Thyroid gland (tissue), 4 donors: Measurements from ENCODE around the gene ZNF346.

Experiments used
- CTCF ChIP-seq, 6 experiments: fragments of 200-600 bp in 3 of 6; fragments of 450-650 bp in 3 of 6; sonication (generic) in 3 of 6; IDR thresholded peaks; one replicate each; pipeline ENCODE4 v1.5.1; 2016 to 2019; ENCODE audit warnings: antibody characterized with exemption in 6 of 6, mild to moderate bottlenecking in 2 of 6, inconsistent platforms in 1 of 6, moderate library complexity in 1 of 6
- POLR2A ChIP-seq, 2 donors: fragments of 450-650 bp; IDR thresholded peaks; one replicate each; pipeline ENCODE4 v1.6.1; 2017; ENCODE audit warnings: antibody characterized with exemption in 2 of 2, mild to moderate bottlenecking in 2 of 2, moderate library complexity in 1 of 2

GRCh38 chr5:177093803-177094202 is 71.3 kb downstream of the ZNF346 start:
- TF ChIP-seq CTCF (IDR thresholded peaks at IDR 0.05) (no peak), POLR2A (IDR thresholded peaks at IDR 0.05) (no peak)
